Brain microvascular endothelial cell (primary cell): ENCODE results near the gene GLT8D2.
"Not testable (repeated sequence)": the region's sequence is repeated elsewhere in the genome, so short reads cannot be mapped to it uniquely, and the experiment has no call there.

Experiments
- DNase-seq: peaks from one replicate; pipeline ENCODE4 v3.0.0-alpha.2; 2020
- H3K27ac ChIP-seq: fragments of 250-450 bp; sonication (Bioruptor Pico); 2 replicates; pipeline ENCODE4 v1.5.1; 2020; ENCODE audit warnings: mild to moderate bottlenecking, moderate library complexity
- H3K27me3 ChIP-seq: fragments of 250-450 bp; sonication (Bioruptor Pico); replicated peaks from 2 replicates; pipeline ENCODE4 v1.5.1; 2020; ENCODE audit warnings: mild to moderate bottlenecking
- H3K36me3 ChIP-seq: fragments of 250-450 bp; sonication (Bioruptor Pico); replicated peaks from 2 replicates; pipeline ENCODE4 v1.5.1; 2020; ENCODE audit warnings: mild to moderate bottlenecking
- H3K4me3 ChIP-seq: 2 replicates; pipeline ENCODE4 v1.5.1; 2011; ENCODE audit warnings: low read depth, mild to moderate bottlenecking, control low read depth, low read length, moderate library complexity
- in situ Hi-C: cut with HindIII; loops from 2 replicates; pipeline ENCODE4 v1.10.0; 2017; ENCODE audit warnings: low sequenced_read_pairs, low pct_ligation_motif_present
- TF ChIP-seq, protein P1 (sequence below): IDR thresholded peaks from 2 replicates; pipeline ENCODE4 v1.5.1; 2011; ENCODE audit warnings: low read depth, mild to moderate bottlenecking, moderate library complexity, low read length, control low read depth, inconsistent platforms; ENCODE audit errors: missing control alignments

Gene GLT8D2

GRCh38 chr12:104023710-104024109 is 26.3 kb downstream of the GLT8D2 start:
- DNase-seq = no peak
- H3K36me3 ChIP-seq = no peaks in the 10 kb centered on the region
- TF ChIP-seq, protein P1, sequence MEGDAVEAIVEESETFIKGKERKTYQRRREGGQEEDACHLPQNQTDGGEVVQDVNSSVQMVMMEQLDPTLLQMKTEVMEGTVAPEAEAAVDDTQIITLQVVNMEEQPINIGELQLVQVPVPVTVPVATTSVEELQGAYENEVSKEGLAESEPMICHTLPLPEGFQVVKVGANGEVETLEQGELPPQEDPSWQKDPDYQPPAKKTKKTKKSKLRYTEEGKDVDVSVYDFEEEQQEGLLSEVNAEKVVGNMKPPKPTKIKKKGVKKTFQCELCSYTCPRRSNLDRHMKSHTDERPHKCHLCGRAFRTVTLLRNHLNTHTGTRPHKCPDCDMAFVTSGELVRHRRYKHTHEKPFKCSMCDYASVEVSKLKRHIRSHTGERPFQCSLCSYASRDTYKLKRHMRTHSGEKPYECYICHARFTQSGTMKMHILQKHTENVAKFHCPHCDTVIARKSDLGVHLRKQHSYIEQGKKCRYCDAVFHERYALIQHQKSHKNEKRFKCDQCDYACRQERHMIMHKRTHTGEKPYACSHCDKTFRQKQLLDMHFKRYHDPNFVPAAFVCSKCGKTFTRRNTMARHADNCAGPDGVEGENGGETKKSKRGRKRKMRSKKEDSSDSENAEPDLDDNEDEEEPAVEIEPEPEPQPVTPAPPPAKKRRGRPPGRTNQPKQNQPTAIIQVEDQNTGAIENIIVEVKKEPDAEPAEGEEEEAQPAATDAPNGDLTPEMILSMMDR = no peak
- no peaks in the 10 kb centered on the region for H3K27me3 ChIP-seq
- H3K27ac ChIP-seq = no peak overlapping the region
- no peak overlapping the region for H3K4me3 ChIP-seq
- in situ Hi-C loops = no loop called here

GRCh38 chr12:104022786-104023185 is 27.2 kb downstream of the GLT8D2 start:
- in situ Hi-C loops = no loop called here
- no peaks in the 10 kb centered on the region for H3K36me3 ChIP-seq
- TF ChIP-seq, protein P1 = no peak
- no peaks in the 10 kb centered on the region for H3K27me3 ChIP-seq
- no peak overlapping the region for H3K27ac ChIP-seq
- DNase-seq = no peak
- H3K4me3 ChIP-seq = no peak overlapping the region

- DNase-seq, H3K27me3 ChIP-seq, H3K36me3 ChIP-seq, in situ Hi-C loops, H3K27ac ChIP-seq, H3K4me3 ChIP-seq: not testable (repeated sequence)
These were observed 28.1 kb downstream of the GLT8D2 start for GRCh38 chr12:104021862-104022261.

GRCh38 chr12:104012331-104012730 is 37.7 kb downstream of the GLT8D2 start:
- Histone ChIP-seq H3K27ac (no peak overlapping the region), H3K36me3 (no peaks in the 10 kb centered on the region), H3K4me3 (no peak overlapping the region), H3K27me3 (no peaks in the 10 kb centered on the region)
- in situ Hi-C loops = no loop called here
- TF ChIP-seq, protein P1 = no peak
- no peak for DNase-seq

GRCh38 chr12:104011253-104011652 is 38.7 kb downstream of the GLT8D2 start:
- in situ Hi-C loops = no loop called here
- TF ChIP-seq, protein P1 = no peak
- Histone ChIP-seq H3K27me3 (no peaks in the 10 kb centered on the region), H3K36me3 (no peaks in the 10 kb centered on the region), H3K4me3 (no peak overlapping the region), H3K27ac (peak overlapping the region; percentile 3)
- DNase-seq = peak; percentile 79

DNA sequence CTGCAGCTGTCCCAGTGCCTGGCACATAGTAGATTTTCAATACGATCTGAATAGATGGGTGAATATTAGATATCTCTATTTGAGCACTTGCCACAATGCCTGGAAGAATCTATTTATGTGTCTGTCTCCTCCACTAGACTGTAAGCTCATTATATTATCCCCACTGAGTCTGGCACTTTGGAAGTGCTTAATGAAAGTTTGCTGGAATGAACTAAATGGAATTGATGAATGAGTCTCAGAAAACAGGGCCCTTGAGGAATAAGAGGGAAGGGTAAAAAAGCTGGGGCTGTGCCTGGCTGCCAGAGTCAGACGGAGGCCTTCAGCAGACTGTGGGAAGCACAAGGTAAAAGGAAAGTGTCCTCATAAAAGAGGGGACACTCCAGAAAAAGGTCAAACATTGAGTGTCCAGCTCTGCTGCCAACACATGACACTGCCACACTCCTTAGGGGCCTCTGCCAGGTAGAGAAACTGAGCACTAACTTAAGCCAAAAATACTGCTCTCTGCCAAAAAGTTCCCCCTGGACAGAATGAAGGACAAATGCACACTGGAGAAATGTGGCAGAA is 39.3 kb downstream of the GLT8D2 start:
- Histone ChIP-seq H3K27ac (no peak overlapping the region), H3K4me3 (no peak overlapping the region), H3K36me3 (no peaks in the 10 kb centered on the region), H3K27me3 (no peaks in the 10 kb centered on the region)
- DNase-seq = no peak
- TF ChIP-seq, protein P1 = no peak
- in situ Hi-C loops = no loop called here
